CD4-positive, alpha-beta T cell treated with Interleukin-12 subunit alpha and Interleukin-12 subunit beta, for 1 hour (primary cell): ENCODE measurements around the gene NFIA.

Experiments
- DNase-seq: peaks from one replicate; pipeline ENCODE4 v3.0.0-alpha.2; 2020

The NFIA gene

GRCh38 chr1:61420243-61420642 is 337.9 kb downstream of the NFIA start:
- DNase-seq = no peak

DNA sequence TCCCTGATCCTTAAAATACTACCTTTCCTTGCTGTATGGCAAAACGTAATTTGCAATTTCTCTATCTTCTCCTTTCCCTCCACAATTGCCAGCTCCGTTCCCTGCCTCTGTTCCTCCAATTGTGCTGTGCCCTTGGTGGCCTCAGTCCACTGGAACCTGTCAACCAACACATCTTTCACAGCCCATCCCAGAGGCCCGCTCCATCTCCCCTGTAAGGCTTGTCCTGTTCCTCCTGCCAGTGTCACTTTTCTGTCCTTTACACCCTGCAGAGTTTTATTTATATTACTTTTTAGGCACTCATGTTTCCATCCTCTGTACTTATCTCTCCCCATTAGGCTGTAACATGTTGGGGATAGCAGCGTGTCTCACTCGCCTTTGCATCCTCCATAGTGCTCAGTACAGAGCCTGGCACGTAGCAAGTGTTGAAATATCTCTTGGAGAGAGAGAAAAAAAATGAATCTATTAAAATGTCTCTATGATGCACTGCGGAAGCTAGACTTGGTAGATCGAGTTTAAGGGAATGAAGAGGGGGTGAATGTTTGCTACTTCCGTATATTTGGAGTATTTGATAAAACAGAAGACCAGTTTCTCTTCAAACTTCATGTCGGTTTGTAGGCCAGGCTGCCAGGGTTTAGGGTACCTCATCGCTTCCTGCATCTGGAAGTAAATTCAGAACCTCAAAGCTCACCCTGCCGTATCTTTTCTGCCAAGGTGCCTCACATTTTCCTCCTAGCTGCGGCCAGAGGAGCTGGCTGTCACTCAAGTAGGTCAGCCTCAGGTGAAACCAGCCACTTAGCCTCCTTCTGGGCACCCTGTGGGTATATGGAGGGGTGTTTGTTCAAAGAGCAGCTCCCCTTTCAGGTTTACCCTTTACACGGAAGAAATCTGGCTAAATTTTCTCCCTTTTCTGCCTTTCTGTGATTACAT is 338.8 kb downstream of the NFIA start:
- no peak for DNase-seq

DNA sequence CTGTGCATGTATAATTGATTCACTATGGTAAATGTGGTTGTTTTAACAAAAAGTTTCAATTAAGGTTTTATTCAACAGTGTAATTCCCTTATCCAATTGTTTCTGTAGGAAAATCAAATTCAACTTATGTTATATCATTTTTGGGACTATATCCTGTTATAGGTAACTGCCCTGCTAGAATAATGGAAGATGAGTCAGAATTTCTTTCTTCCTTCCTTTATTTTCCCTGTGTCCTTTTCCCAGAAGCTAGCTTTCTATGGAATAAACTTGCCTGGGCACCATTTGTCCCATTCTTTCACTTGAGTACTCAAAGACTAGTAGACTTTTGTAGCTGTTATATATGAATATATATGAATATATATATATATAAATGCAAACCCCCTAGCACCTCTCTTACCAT is 341.3 kb downstream of the NFIA start:
- DNase-seq = no peak

DNA sequence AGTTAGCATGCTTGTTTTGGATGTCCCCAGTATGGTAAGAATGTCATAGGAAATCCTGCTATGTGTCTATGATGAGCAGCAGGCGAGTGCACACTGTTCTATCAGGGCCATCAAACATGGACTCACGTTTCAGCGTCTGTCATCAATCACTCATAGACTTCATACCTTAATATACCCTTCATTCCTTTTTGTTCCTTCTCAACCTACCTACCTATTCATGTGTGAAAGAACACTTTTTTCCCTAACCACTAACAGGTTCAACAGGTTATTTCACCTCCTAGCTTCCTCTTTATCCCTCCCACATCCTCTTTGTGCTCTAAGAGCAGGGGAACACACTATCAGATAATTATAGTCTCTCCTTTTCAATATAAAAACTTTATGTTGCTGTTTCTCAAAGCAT is 342.0 kb downstream of the NFIA start:
- DNase-seq = no peak

DNA sequence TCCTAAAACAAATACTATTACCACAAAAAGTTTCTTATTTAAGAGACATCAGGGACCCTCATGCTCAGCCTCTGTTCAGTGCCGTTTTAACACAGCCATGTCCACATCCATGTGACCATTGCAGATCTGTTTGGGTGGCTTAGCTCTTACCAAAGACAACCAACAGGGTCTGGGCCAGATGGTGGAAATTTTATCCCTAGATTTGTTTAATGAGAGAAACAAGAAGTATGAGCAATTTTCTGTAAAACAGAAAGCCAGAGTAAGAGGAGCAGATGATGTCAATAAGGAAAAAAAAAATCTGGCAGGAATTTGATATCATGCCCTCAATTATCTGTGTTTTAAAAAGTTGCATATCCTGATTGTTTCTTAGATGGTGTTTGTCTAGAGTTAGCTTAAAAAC is 342.7 kb downstream of the NFIA start:
- no peak for DNase-seq

DNA sequence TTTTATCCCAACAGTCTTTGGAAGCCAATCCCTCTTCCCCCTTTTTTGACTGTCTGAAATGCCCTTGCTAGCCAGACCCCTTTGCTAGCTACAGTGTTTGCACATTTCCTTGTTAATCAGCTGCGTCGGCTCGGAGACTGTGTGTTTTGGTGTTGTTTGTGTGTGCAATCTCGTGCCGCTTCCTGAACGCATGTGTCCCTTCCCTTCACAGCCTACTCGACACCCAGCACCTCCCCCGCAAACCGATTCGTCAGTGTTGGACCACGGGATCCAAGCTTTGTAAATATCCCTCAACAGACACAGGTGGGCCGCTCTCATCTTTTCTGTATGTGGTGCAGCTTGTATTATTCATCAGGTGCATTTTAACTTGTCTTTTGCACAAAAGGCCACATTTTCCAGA is 343.9 kb downstream of the NFIA start:
- no peak for DNase-seq

DNA sequence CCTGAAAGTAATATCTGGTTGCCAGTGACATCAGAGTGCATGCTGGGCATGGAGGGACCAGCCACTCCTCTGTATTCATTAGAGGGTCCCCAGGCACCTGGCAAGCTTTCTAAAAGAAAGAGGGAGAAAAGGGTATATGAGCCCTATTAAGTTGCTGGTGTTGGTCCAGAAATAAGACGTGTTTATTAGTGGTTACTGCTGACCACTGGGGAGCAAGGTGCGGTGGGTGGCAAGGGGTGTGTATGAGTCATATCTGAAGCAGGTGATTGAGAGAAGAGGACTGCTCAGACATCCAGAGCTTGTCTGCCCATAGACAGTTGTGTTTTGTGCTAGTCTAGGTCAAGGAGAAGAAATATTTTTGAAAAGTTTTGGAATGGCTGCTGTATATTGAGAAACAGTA is 344.5 kb downstream of the NFIA start:
- DNase-seq = no peak

GRCh38 chr1:61427510-61427909 is 345.1 kb downstream of the NFIA start:
- DNase-seq = no peak

- DNase-seq = no peak
Observed at GRCh38 chr1:61428146-61428545, 345.8 kb downstream of the NFIA start.

DNA sequence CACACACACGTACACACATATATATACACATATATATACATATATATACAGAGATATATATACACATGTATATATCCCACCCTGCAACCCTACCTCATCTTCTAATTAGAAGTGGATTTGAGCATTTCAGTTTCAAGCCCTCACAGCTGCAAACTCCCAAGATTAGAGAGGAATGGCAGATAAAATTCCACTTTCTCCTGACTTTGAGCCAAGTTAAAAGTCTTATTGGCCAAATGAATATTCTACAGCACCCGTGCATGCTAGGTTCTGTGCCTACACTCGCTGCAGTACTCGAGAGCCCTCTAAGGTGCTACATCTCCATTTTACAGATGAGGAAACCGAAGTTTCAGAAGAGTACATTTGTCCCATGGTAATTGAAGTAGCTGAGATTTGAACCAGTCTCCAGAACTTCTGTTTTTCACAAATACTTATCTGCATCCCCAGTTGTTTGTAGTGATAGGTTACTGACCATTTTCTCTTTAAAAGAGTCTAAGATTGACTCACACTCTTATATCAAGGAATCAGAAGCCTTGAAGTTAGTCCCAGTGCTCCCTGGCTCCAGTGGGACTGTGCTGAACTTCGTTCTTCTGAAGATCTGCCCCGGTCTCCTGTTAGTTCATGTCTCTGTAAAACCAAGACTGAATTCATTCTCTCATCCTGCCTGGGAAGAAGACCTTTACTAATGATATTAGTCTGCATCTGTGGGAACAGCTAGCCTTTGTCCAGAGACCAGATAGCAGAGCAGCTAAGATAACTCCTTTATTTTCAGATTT is 350.4 kb downstream of the NFIA start:
- DNase-seq = no peak

DNA sequence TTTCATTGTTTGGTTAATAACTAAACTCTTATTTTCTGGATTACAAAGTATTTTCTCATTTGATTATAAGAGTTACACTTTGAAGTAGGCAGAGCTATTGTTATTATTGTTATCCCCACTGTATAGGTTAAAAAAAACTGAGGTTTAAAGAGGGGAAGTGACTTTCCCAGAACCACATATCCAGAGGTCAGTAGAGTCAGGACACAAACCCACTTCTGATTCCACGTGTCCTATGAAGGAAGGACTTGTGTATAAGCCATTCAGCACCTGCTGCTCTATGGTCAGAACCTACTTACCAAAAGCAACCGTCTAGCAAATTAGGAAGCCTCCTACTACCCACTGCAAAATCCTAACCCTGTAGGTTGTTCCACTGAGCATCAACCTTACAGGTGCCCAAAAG is 351.3 kb downstream of the NFIA start:
- DNase-seq = no peak

- no peak for DNase-seq
Observed at GRCh38 chr1:61434276-61434675, 351.9 kb downstream of the NFIA start.

DNA sequence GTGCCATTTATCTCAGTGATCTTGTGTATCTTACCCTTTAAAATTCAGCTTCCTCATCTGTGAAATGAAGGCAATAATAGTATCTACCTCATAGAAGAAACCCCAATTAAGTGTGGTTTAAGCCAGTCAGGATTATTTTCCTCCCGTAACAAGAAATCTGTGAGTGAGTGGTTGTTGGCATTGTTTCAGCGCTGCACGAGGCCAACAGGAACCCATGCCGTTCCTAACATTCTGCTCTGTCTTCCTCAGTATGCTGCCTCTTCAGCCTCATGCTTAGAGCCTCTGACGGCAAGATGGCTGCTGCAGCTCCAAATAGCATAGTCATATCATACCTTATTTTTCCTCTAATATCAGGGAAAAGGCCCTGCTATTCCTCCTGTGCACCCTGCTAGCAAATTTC is 352.9 kb downstream of the NFIA start:
- no peak for DNase-seq

DNA sequence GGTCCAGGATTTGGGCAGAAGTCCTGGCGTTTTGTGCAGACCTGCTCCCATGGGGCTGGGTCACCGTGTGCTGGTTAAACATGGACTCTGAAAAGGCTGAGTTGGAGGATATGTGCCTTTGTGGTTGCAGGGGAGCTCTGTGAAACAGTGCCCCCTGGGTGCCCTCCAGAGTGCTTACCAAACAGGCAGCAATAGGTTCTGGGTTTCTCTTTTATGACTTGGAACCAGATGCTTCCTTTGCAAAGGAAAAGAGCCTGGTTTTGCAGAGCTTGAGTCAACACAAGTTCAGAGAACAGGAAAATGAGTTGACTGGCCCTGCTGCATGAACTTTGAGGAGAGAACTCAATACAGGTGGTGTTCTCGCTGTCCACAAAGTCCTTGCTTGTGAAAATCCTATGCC is 353.7 kb downstream of the NFIA start:
- no peak for DNase-seq

DNA sequence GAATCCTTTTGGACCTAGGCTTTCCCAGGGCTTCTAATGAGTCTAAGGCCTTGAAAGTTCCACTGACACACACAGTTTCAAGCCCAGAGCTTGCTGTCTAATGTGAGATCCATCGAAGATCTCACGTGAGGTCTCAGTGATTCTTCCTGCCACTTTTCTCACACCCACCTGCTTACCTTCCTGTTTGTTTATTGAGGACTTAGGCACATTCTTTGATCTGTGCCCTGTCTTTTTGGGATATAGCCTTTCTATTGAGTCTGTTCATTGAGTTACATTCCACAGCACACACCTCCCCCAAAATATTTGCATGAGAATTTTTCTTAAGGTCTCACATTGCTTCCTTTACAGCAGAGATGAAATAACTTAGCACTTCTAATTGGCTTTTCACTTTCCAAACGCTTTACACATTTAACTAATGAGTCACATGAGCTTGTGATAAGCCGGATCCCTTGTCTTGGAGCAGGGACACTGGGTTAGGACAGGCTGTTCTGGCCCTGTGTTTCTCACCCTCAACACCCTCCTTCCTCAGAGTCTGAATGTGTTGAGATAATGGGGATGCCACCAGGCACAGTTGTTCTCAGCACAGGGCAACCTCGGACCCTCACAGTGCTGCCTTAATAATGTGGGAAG is 354.2 kb downstream of the NFIA start:
- no peak for DNase-seq

DNA sequence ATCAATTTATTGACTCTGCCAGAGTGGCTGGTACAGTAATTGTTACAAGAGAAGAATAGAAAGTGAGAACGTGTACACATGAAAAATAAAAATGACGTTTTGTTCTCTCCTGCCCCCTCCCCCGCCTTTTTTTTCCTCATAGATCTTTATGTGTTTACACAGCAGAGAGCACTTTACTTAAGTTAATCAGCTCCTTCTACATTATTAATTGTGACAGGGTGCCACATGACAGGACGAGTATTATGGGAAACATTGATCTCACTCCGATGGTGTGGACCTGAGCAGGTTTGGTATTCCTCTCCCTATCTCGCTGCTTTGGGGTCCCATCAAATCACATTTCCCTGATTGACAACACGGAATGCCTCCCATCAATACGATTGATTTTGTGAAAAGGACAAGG is 356.9 kb downstream of the NFIA start:
- no peak for DNase-seq

DNA sequence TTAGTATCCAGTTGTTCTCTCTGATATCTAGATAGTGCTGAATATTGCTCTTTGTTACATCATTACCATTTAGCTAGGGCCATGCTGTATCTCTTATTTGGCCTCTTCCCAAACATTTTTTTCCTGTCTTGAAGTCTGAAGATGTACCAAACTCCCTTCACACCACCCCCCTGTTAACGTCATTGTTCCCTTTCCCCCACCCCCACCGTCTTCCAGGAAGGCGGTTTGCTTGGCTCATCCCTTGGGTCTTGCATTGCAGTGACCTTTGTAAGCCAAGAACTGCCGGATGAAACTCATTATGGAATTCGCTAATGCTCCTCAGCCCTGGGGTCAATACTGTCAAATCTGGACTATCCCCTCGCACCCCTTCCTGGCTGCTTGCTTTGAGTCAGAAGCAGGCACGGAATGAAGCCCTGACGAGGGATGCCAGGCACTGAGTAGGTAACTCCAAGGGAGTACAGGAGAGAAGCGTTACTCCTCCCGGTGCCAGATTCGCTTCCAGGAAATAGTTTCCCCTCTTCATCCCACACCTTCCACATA is 359.4 kb downstream of the NFIA start:
- no peak for DNase-seq

DNA sequence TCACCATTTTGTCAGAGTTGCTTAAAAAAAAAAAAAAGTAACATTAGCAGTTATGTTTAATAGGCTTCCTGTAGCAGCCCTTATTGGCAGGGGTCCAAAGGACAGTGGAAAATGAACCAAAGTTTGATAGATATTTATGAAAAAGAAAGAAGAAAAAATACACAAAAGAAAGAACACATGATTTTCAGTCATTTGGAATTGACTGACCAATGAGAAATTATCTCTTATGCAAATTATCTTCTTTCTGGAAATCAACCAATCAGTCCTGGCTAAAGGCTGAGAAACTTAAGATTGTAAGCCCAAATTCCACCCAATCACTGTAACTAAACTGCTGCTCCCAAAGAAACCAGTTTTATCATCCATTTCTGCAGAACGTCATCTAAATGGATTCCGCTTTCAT is 360.2 kb downstream of the NFIA start:
- DNase-seq = no peak

GRCh38 chr1:61444288-61444687 is 361.9 kb downstream of the NFIA start:
- no peak for DNase-seq

DNA sequence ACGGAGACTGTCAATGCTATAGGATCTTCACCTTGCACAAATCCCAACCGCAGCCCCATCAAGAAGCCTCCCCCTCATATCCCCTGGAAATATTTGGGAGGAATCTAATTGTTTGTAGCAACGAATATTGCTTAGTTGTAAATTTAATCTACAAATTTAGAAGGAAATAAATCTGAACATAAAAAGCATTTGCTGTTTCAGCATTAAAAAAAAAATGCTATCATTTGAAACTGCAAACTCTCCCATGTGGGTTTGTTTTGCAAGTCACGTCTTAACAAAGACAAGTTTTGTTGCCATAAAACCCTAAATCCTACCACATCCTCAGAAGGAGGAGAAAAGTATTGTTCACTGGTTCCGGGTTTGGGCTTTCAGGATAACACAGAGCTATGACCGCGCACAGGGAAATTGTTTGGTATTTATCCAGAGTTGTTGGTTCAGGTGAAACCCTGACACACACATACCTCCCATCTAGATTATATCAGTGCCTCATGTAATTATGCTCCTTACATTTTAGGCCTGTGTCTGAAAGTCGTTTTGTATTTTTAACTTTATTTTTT is 363.0 kb downstream of the NFIA start:
- DNase-seq = no peak

GRCh38 chr1:61446531-61446991 is 364.2 kb downstream of the NFIA start:
- DNase-seq = no peak

GRCh38 chr1:61447106-61447967 is 365.0 kb downstream of the NFIA start:
- DNase-seq = no peak
